Activated T-cell treated with anti-CD3 and anti-CD28 coated beads, Interleukin-2, amount 50 U/mL, for 72 hours (primary cell): ENCODE measurements around the gene GTF3C2. TPM values are rescaled to one million over a fixed set of nuclear protein-coding genes. Genes with fewer than 3 reads are reported as not detected.

ENCODE experiments used
- ATAC-seq, 2 donors: fragments of 150-1000 bp; cut with Tn5 transposase; replicated peaks in 1 of 2; 2 replicates each; pipeline ENCODE4 v1.10.0; 2021; ENCODE audit warnings: moderate library complexity in 2 of 2, mild to moderate bottlenecking in 1 of 2
- DNase-seq, 2 donors: peaks; one replicate each; pipeline ENCODE4 v3.0.0; 2021 to 2022; ENCODE audit warnings: mixed read lengths in 1 of 2
- H3K27ac Mint-ChIP-seq: one replicate; pipeline ENCODE4 v1.8.0; 2022; ENCODE audit warnings: mild to moderate bottlenecking, moderate library complexity, mixed read lengths
- H3K27me3 Mint-ChIP-seq: one replicate; pipeline ENCODE4 v1.8.0; 2022; ENCODE audit warnings: low read depth, mixed read lengths
- H3K36me3 Mint-ChIP-seq, 2 donors: one replicate each; pipeline ENCODE4 v1.8.0; 2022; ENCODE audit warnings: mixed read lengths in 2 of 2, mild to moderate bottlenecking in 1 of 2; ENCODE audit not compliant: insufficient read depth in 2 of 2
- H3K4me1 Mint-ChIP-seq: one replicate; pipeline ENCODE4 v1.8.0; 2022; ENCODE audit warnings: low read depth, mixed read lengths
- H3K4me3 Mint-ChIP-seq, 2 donors: one replicate each; pipeline ENCODE4 v1.8.0; 2022; ENCODE audit warnings: mild to moderate bottlenecking in 2 of 2, mixed read lengths in 2 of 2, moderate library complexity in 2 of 2
- H3K9me3 Mint-ChIP-seq, 2 donors: one replicate each; pipeline ENCODE4 v1.8.0; 2022; ENCODE audit warnings: mixed read lengths in 2 of 2
- total RNA-seq, 2 donors: library from RNA; stranded (reverse); gene quantifications; one replicate each; pipeline ENCODE4 v1.2.3, GENCODE V29; 2022

GTF3C2 gene
- total RNA-seq, 2 donors from 2014 or later, result 56.6 to 58.7 TPM

GRCh38 chr2:27291865-27292264, 64.7 kb downstream of the GTF3C2 start:
- Mint-ChIP-seq H3K27ac (no peak overlapping the region), H3K27me3 (peaks cover 21% of the 10 kb centered on the region), H3K4me1 (no peaks in the 10 kb centered on the region), H3K36me3 (no peaks in the 10 kb centered on the region), H3K9me3 (no peaks in the 10 kb centered on the region), H3K4me3 (no peak overlapping the region)
- ATAC-seq (no peak), DNase-seq (no peak)

GRCh38 chr2:27290549-27290948, 66.0 kb downstream of the GTF3C2 start:
- H3K36me3 Mint-ChIP-seq, result no peaks in the 10 kb centered on the region
- peaks cover 29% of the 10 kb centered on the region for H3K27me3 Mint-ChIP-seq
- no peaks in the 10 kb centered on the region for H3K4me1 Mint-ChIP-seq
- DNase-seq, result no peak
- no peak for ATAC-seq
- H3K9me3 Mint-ChIP-seq, result no peaks in the 10 kb centered on the region
- H3K27ac Mint-ChIP-seq, result no peak overlapping the region
- no peak overlapping the region for H3K4me3 Mint-ChIP-seq

- no peak overlapping the region for H3K4me3 Mint-ChIP-seq
- DNase-seq (no peak), ATAC-seq (no peak)
- peaks cover 43% of the 10 kb centered on the region for H3K27me3 Mint-ChIP-seq
- H3K27ac Mint-ChIP-seq, result no peak overlapping the region
- H3K9me3 Mint-ChIP-seq, result no peaks in the 10 kb centered on the region
- H3K36me3 Mint-ChIP-seq, result no peaks in the 10 kb centered on the region
- H3K4me1 Mint-ChIP-seq, result no peaks in the 10 kb centered on the region
Observed at GRCh38 chr2:27288610-27289009, 68.0 kb downstream of the GTF3C2 start.

GRCh38 chr2:27285481-27285880, 71.1 kb downstream of the GTF3C2 start:
- no peak overlapping the region for H3K27ac Mint-ChIP-seq
- H3K4me3 Mint-ChIP-seq, result no peak overlapping the region
- H3K9me3 Mint-ChIP-seq, result no peaks in the 10 kb centered on the region
- ATAC-seq, result no peak
- H3K4me1 Mint-ChIP-seq, result no peaks in the 10 kb centered on the region
- H3K27me3 Mint-ChIP-seq, result peaks cover 50% of the 10 kb centered on the region
- DNase-seq, result no peak
- H3K36me3 Mint-ChIP-seq, result no peaks in the 10 kb centered on the region

- H3K36me3 Mint-ChIP-seq, result no peaks in the 10 kb centered on the region
- DNase-seq (no peak), ATAC-seq (no peak)
- H3K27me3 Mint-ChIP-seq, result peaks cover 50% of the 10 kb centered on the region
- no peak overlapping the region for H3K27ac Mint-ChIP-seq
- no peak overlapping the region for H3K4me3 Mint-ChIP-seq
- H3K4me1 Mint-ChIP-seq, result peaks cover 1% of the 10 kb centered on the region
- H3K9me3 Mint-ChIP-seq, result no peaks in the 10 kb centered on the region
Observed at GRCh38 chr2:27284996-27285395, 71.6 kb downstream of the GTF3C2 start.

GRCh38 chr2:27282892-27283291, 73.7 kb downstream of the GTF3C2 start:
- Mint-ChIP-seq H3K4me3 (no peak overlapping the region), H3K4me1 (peaks cover 12% of the 10 kb centered on the region), H3K27me3 (peaks cover 50% of the 10 kb centered on the region), H3K9me3 (no peaks in the 10 kb centered on the region), H3K36me3 (no peaks in the 10 kb centered on the region), H3K27ac (no peak overlapping the region)
- ATAC-seq, result no peak
- DNase-seq, result no peak

GRCh38 chr2:27281855-27282559, 74.6 kb downstream of the GTF3C2 start, which contains the start of gene TRIM54:
TSS of gene TRIM54 (plus strand) at chr2:27282429. CDS start at chr2:27282732, 303 bp downstream.
- Mint-ChIP-seq H3K9me3 (no peaks in the 10 kb centered on the region), H3K36me3 (no peaks in the 10 kb centered on the region), H3K4me1 (peaks cover 12% of the 10 kb centered on the region), H3K4me3 (no peak within 1 kb of the TSS), H3K27me3 (peaks cover 57% of the 10 kb centered on the region), H3K27ac (no peak within 1 kb of the TSS)
- ATAC-seq (no peak), DNase-seq (no peak)

GRCh38 chr2:27281442-27281841, 75.1 kb downstream of the GTF3C2 start:
- H3K27me3 Mint-ChIP-seq, result peaks cover 53% of the 10 kb centered on the region
- H3K4me3 Mint-ChIP-seq, result no peak overlapping the region
- H3K36me3 Mint-ChIP-seq, result no peaks in the 10 kb centered on the region
- H3K9me3 Mint-ChIP-seq, result no peaks in the 10 kb centered on the region
- H3K4me1 Mint-ChIP-seq, result peaks cover 12% of the 10 kb centered on the region
- DNase-seq (no peak), ATAC-seq (no peak)
- no peak overlapping the region for H3K27ac Mint-ChIP-seq

- DNase-seq, result no peak
- ATAC-seq, result no peak
- Mint-ChIP-seq H3K4me3 (no peak overlapping the region), H3K27me3 (peaks cover 49% of the 10 kb centered on the region), H3K9me3 (no peaks in the 10 kb centered on the region), H3K27ac (no peak overlapping the region), H3K4me1 (peaks cover 12% of the 10 kb centered on the region), H3K36me3 (no peaks in the 10 kb centered on the region)
Observed at GRCh38 chr2:27280826-27281225, 75.7 kb downstream of the GTF3C2 start.

GRCh38 chr2:27278010-27278409, 78.6 kb downstream of the GTF3C2 start:
- Mint-ChIP-seq H3K27ac (no peak overlapping the region), H3K9me3 (no peaks in the 10 kb centered on the region), H3K4me3 (no peak overlapping the region), H3K27me3 (peaks cover 49% of the 10 kb centered on the region), H3K4me1 (peaks cover 12% of the 10 kb centered on the region), H3K36me3 (no peaks in the 10 kb centered on the region)
- ATAC-seq (no peak), DNase-seq (no peak)

Other genes with a start within 250 kb of the GTF3C2 start
- 1 to 10 TPM in 1 of 2 donors, under 1 TPM in 1; 0.81 to 2.4 TPM for gene CGREF1, start 237.6 kb downstream of the GTF3C2 start, total RNA-seq
- gene ABHD1, start 232.9 kb downstream of the GTF3C2 start, total RNA-seq, result under 1 TPM; 0.34 to 0.72 TPM
- gene PREB, start 222.1 kb downstream of the GTF3C2 start, total RNA-seq, result 10 to 100 TPM; 35.5 to 41.1 TPM
- gene PRR30, start 217.4 kb downstream of the GTF3C2 start, total RNA-seq, result not detected
- not detected for gene TCF23, start 207.8 kb downstream of the GTF3C2 start, total RNA-seq
- 10 to 100 TPM; 80.5 to 87.3 TPM for gene ATRAID, start 144.7 kb downstream of the GTF3C2 start, total RNA-seq
- 10 to 100 TPM; 38.8 to 39.2 TPM for gene SLC5A6, start 144.5 kb downstream of the GTF3C2 start, total RNA-seq
- gene CAD, start 139.4 kb downstream of the GTF3C2 start, total RNA-seq, result 10 to 100 TPM; 53.6 to 64.5 TPM
- 1 to 10 TPM; 1.5 to 2.3 TPM for gene SLC30A3, start 93.7 kb downstream of the GTF3C2 start, total RNA-seq
- gene DNAJC5G, start 81.3 kb downstream of the GTF3C2 start, total RNA-seq, result under 1 TPM in 1 of 2 donors, not detected in 1; 0.31 TPM
- under 1 TPM in 1 of 2 donors, not detected in 1; 0.36 TPM for gene TRIM54, start 74.3 kb downstream of the GTF3C2 start, total RNA-seq
- gene UCN, start 48.3 kb downstream of the GTF3C2 start, total RNA-seq, result 1 to 10 TPM; 4.9 to 7.6 TPM
- 10 to 100 TPM; 73.2 to 93.0 TPM for gene MPV17, start 33.7 kb downstream of the GTF3C2 start, total RNA-seq
- gene EIF2B4, start 13.6 kb upstream of the GTF3C2 start, total RNA-seq, result 10 to 100 TPM; 30.0 to 42.7 TPM
- 10 to 100 TPM; 66.1 to 70.7 TPM for gene SNX17, start 13.9 kb upstream of the GTF3C2 start, total RNA-seq
- 10 to 100 TPM; 15.7 to 15.9 TPM for gene ZNF513, start 24.0 kb upstream of the GTF3C2 start, total RNA-seq
- gene PPM1G, start 52.8 kb upstream of the GTF3C2 start, total RNA-seq, result 100 to 1,000 TPM; 122 to 132 TPM
- gene NRBP1, start 71.9 kb upstream of the GTF3C2 start, total RNA-seq, result 10 to 100 TPM; 79.7 to 96.3 TPM
- 10 to 100 TPM; 13.4 to 14.6 TPM for gene KRTCAP3, start 85.6 kb upstream of the GTF3C2 start, total RNA-seq
- 10 to 100 TPM; 11.7 to 13.0 TPM for gene IFT172, start 133.0 kb upstream of the GTF3C2 start, total RNA-seq
- gene FNDC4, start 138.4 kb upstream of the GTF3C2 start, total RNA-seq, result under 1 TPM; 0.19 to 0.24 TPM
- gene GCKR, start 140.1 kb upstream of the GTF3C2 start, total RNA-seq, result not detected
- gene ZNF512, start 226.3 kb upstream of the GTF3C2 start, total RNA-seq, result 10 to 100 TPM; 23.2 to 26.8 TPM